Measurements from ENCODE around the gene SHLD1. TPM values are rescaled to one million over a fixed set of nuclear protein-coding genes. Genes with fewer than 3 reads are reported as not detected.
A peak's percentile ranks its signal among the peaks of the same experiment; 100 is the strongest.

Gene SHLD1
- total RNA-seq, 1 donor from 2014 or later, result 4.1 TPM

GRCh38 chr20:5727018-5727515 lies 23.1 kb upstream of the SHLD1 start:
- peaks cover 28% of the 10 kb centered on the region for H3K4me1 Mint-ChIP-seq (ENCODE audit: unreplicated experiment)
- peaks cover 20% of the 10 kb centered on the region for H3K27me3 Mint-ChIP-seq (ENCODE audit: unreplicated experiment)
- H3K27ac Mint-ChIP-seq (ENCODE audit: unreplicated experiment), result no peak overlapping the region
- H3K4me3 Mint-ChIP-seq (ENCODE audit: unreplicated experiment), result no peak overlapping the region
- no peak for DNase-seq (ENCODE audit: extremely low spot score, unreplicated experiment)
- no peak for TF ChIP-seq CTCF (IDR thresholded peaks at IDR 0.05)
- no peaks in the 10 kb centered on the region for H3K36me3 Mint-ChIP-seq (ENCODE audit: unreplicated experiment)
- H3K9me3 Mint-ChIP-seq (ENCODE audit: unreplicated experiment), result peaks cover 7% of the 10 kb centered on the region

GRCh38 chr20:5729348-5729747 lies 20.9 kb upstream of the SHLD1 start:
- peak overlapping the region; percentile 56 for H3K27ac Mint-ChIP-seq (ENCODE audit: unreplicated experiment)
- no peak overlapping the region for H3K4me3 Mint-ChIP-seq (ENCODE audit: unreplicated experiment)

GRCh38 chr20:5730131-5730530 lies 20.1 kb upstream of the SHLD1 start:
- H3K27me3 Mint-ChIP-seq (ENCODE audit: unreplicated experiment), result peaks cover 41% of the 10 kb centered on the region
- DNase-seq (ENCODE audit: extremely low spot score, unreplicated experiment), result no peak
- no peak for TF ChIP-seq CTCF (IDR thresholded peaks at IDR 0.05)
- H3K4me3 Mint-ChIP-seq (ENCODE audit: unreplicated experiment), result no peak overlapping the region
- no peaks in the 10 kb centered on the region for H3K36me3 Mint-ChIP-seq (ENCODE audit: unreplicated experiment)
- no peak overlapping the region for H3K27ac Mint-ChIP-seq (ENCODE audit: unreplicated experiment)
- peaks cover 7% of the 10 kb centered on the region for H3K9me3 Mint-ChIP-seq (ENCODE audit: unreplicated experiment)
- peaks cover 19% of the 10 kb centered on the region for H3K4me1 Mint-ChIP-seq (ENCODE audit: unreplicated experiment)

More at GRCh38 chr20:5729348-5729747, 20.9 kb upstream of the SHLD1 start:
- Mint-ChIP-seq H3K36me3 (ENCODE audit: unreplicated experiment) (no peaks in the 10 kb centered on the region), H3K9me3 (ENCODE audit: unreplicated experiment) (peaks cover 7% of the 10 kb centered on the region), H3K4me1 (ENCODE audit: unreplicated experiment) (peaks cover 27% of the 10 kb centered on the region), H3K27me3 (ENCODE audit: unreplicated experiment) (peaks cover 36% of the 10 kb centered on the region)
- DNase-seq (ENCODE audit: extremely low spot score, unreplicated experiment), result no peak
- no peak for TF ChIP-seq CTCF (IDR thresholded peaks at IDR 0.05)

GRCh38 chr20:5731753-5732366 lies 18.3 kb upstream of the SHLD1 start:
- no peaks in the 10 kb centered on the region for H3K36me3 Mint-ChIP-seq (ENCODE audit: unreplicated experiment)
- H3K27me3 Mint-ChIP-seq (ENCODE audit: unreplicated experiment), result peaks cover 47% of the 10 kb centered on the region
- H3K9me3 Mint-ChIP-seq (ENCODE audit: unreplicated experiment), result peaks cover 7% of the 10 kb centered on the region
- DNase-seq (ENCODE audit: extremely low spot score, unreplicated experiment), result no peak
- no peak overlapping the region for H3K27ac Mint-ChIP-seq (ENCODE audit: unreplicated experiment)
- no peak for TF ChIP-seq CTCF (IDR thresholded peaks at IDR 0.05)
- peaks cover 18% of the 10 kb centered on the region for H3K4me1 Mint-ChIP-seq (ENCODE audit: unreplicated experiment)
- H3K4me3 Mint-ChIP-seq (ENCODE audit: unreplicated experiment), result no peak overlapping the region

GRCh38 chr20:5734602-5735001 lies 15.6 kb upstream of the SHLD1 start:
- no peak for TF ChIP-seq CTCF (IDR thresholded peaks at IDR 0.05)
- Mint-ChIP-seq H3K4me3 (ENCODE audit: unreplicated experiment) (no peak overlapping the region), H3K27ac (ENCODE audit: unreplicated experiment) (no peak overlapping the region), H3K4me1 (ENCODE audit: unreplicated experiment) (peaks cover 4% of the 10 kb centered on the region), H3K9me3 (ENCODE audit: unreplicated experiment) (no peaks in the 10 kb centered on the region), H3K27me3 (ENCODE audit: unreplicated experiment) (peaks cover 43% of the 10 kb centered on the region), H3K36me3 (ENCODE audit: unreplicated experiment) (no peaks in the 10 kb centered on the region)
- no peak for DNase-seq (ENCODE audit: extremely low spot score, unreplicated experiment)
